ENCODE measurements around the gene TNC.
A peak's percentile ranks its signal among the peaks of the same experiment; 100 is the strongest.

- no peak for TF ChIP-seq CTCF (IDR thresholded peaks at IDR 0.05)
- TF ChIP-seq POLR2A (IDR thresholded peaks at IDR 0.05): no peak
- peak; percentile 70 for TF ChIP-seq POLR2AphosphoS5 (IDR thresholded peaks at IDR 0.05)
Observed at GRCh38 chr9:114972510-114973136, 145.3 kb downstream of the TNC start.

Data from prostate gland (tissue), 2 donors.